HT-29 (cell line): Measurements from ENCODE around the gene AFM. TPM values are rescaled to one million over a fixed set of nuclear protein-coding genes. Genes with fewer than 3 reads are reported as not detected.
A peak's percentile ranks its signal among the peaks of the same experiment; 100 is the strongest.
"Not testable (repeated sequence)": the region's sequence is repeated elsewhere in the genome, so short reads cannot be mapped to it uniquely, and the experiment has no call there.

ENCODE experiments used
- DNase-seq: peaks from one replicate; pipeline ENCODE4 v3.0.0-alpha.2; 2015; ENCODE audit warnings: low spot score
- small RNA-seq: library from RNA; depleted of rRNA; stranded (forward); fragments of <200 nt; gene quantifications from one replicate; pipeline ENCODE3, GENCODE V24; 2014
- total RNA-seq: library from RNA; depleted of rRNA; stranded (reverse); fragments of >200 nt; shearing (Covaris generic); gene quantifications from 2 replicates; pipeline ENCODE4 v1.2.3, GENCODE V29; 2014; rRNA removed

AFM gene
- total RNA-seq, 1 experiment from 2014 or later: not detected

- DNase-seq: no peak
Measured at GRCh38 chr4:73505567-73505966, 24.0 kb downstream of the AFM start.

GRCh38 chr4:73507541-73507940 is 26.0 kb downstream of the AFM start:
- no peak for DNase-seq

GRCh38 chr4:73508651-73509050 is 27.1 kb downstream of the AFM start:
- DNase-seq: no peak

- DNase-seq: no peak
Measured at GRCh38 chr4:73518340-73518739, 36.8 kb downstream of the AFM start.

GRCh38 chr4:73520821-73521220 is 39.3 kb downstream of the AFM start:
- no peak for DNase-seq

GRCh38 chr4:73523126-73523525 is 41.6 kb downstream of the AFM start:
- DNase-seq: peak; percentile 61

- no peak for DNase-seq
Measured at GRCh38 chr4:73525611-73526010, 44.1 kb downstream of the AFM start.

- DNase-seq: no peak
Measured at GRCh38 chr4:73527196-73527595, 45.7 kb downstream of the AFM start.

- no peak for DNase-seq
Measured at GRCh38 chr4:73528171-73528570, 46.6 kb downstream of the AFM start.

- peak; percentile 7 for DNase-seq
Measured at GRCh38 chr4:73533515-73534422, 52.2 kb downstream of the AFM start.

GRCh38 chr4:73538162-73538561 is 56.6 kb downstream of the AFM start:
- DNase-seq: no peak

- no peak for DNase-seq
Measured at GRCh38 chr4:73539386-73539785, 57.8 kb downstream of the AFM start.

GRCh38 chr4:73540826-73541225 is 59.3 kb downstream of the AFM start:
- DNase-seq: no peak

GRCh38 chr4:73541251-73541650 is 59.7 kb downstream of the AFM start:
- no peak for DNase-seq

GRCh38 chr4:73544620-73545019 is 63.1 kb downstream of the AFM start:
- DNase-seq: no peak

GRCh38 chr4:73550865-73551264 is 69.3 kb downstream of the AFM start:
- not testable (repeated sequence) for DNase-seq

Small RNA genes lying within 50 kb of the gene (small RNA-seq; reads per million reads assigned to genes)
- gene AC074250.1: not detected

Other genes with a start within 250 kb of the AFM start
- gene ANKRD17, start 222.9 kb upstream of the AFM start, total RNA-seq: 28.7 and 30.6 TPM in 2 replicates
- gene ALB, start 77.5 kb upstream of the AFM start, total RNA-seq: not detected in 2 replicates
- not detected in 2 replicates for gene AFP, start 45.5 kb upstream of the AFM start, total RNA-seq
- 2.3 and 3.9 TPM in 2 replicates for gene RASSF6, start 138.7 kb downstream of the AFM start, total RNA-seq